DOHH2 (cell line): ENCODE data around the gene TBC1D22A.
A peak's percentile ranks its signal among the peaks of the same experiment; 100 is the strongest.

Source experiments
- H3F3A ChIP-seq: fragments of 200-600 bp; sonication (generic), shearing (Covaris generic); 2 replicates; pipeline ENCODE4 v1.6.0; 2016; ENCODE audit warnings: antibody characterized with exemption, mild to moderate bottlenecking; ENCODE audit not compliant: control insufficient read depth, insufficient read depth
- H3K27ac ChIP-seq: fragments of 200-600 bp; sonication (generic); 2 replicates; pipeline ENCODE4 v1.5.1; 2014; ENCODE audit warnings: low read depth, mild to moderate bottlenecking, low read length, moderate library complexity
- H3K27me3 ChIP-seq: fragments of 200-600 bp; sonication (generic); 2 replicates; pipeline ENCODE4 v1.6.1; 2014; ENCODE audit warnings: mild to moderate bottlenecking, low read length, mixed read lengths; ENCODE audit not compliant: control insufficient read depth
- H3K36me3 ChIP-seq: fragments of 200-600 bp; sonication (generic); 2 replicates; pipeline ENCODE4 v1.6.1; 2014; ENCODE audit warnings: mild to moderate bottlenecking, low read length, moderate library complexity, mixed read lengths; ENCODE audit not compliant: control insufficient read depth
- H3K4me1 ChIP-seq: fragments of 200-600 bp; sonication (generic); 2 replicates; pipeline ENCODE4 v1.6.1; 2014; ENCODE audit warnings: mild to moderate bottlenecking, low read length, mixed read lengths; ENCODE audit not compliant: control insufficient read depth
- H3K4me2 ChIP-seq: fragments of 200-600 bp; sonication (generic); 2 replicates; pipeline ENCODE4 v1.6.0; 2014; ENCODE audit warnings: mild to moderate bottlenecking, low read length, moderate library complexity
- H3K4me3 ChIP-seq: fragments of 200-600 bp; sonication (generic); 2 replicates; pipeline ENCODE4 v1.5.1; 2014; ENCODE audit warnings: mild to moderate bottlenecking, low read length, mixed read lengths
- H3K79me2 ChIP-seq: fragments of 200-600 bp; sonication (generic); 2 replicates; pipeline ENCODE4 v1.6.1; 2014; ENCODE audit warnings: mild to moderate bottlenecking, low read length, mixed read lengths; ENCODE audit not compliant: control insufficient read depth
- H3K9me2 ChIP-seq: fragments of 200-600 bp; sonication (generic); replicated peaks from 2 replicates; pipeline ENCODE4 v1.6.1; 2014; ENCODE audit warnings: mild to moderate bottlenecking, low read length, mixed read lengths; ENCODE audit not compliant: control insufficient read depth
- H3K9me3 ChIP-seq: fragments of 200-600 bp; sonication (generic); 2 replicates; pipeline ENCODE4 v1.6.1; 2014; ENCODE audit warnings: antibody characterized with exemption, low read length, mixed read lengths; ENCODE audit not compliant: control insufficient read depth, insufficient read depth
- H4K20me1 ChIP-seq: fragments of 200-600 bp; sonication (generic); 2 replicates; pipeline ENCODE4 v1.6.0; 2014; ENCODE audit warnings: low read depth, mild to moderate bottlenecking, antibody characterized with exemption, low read length, moderate library complexity; ENCODE audit not compliant: control insufficient read depth, insufficient read depth
- EZH2phosphoT487 ChIP-seq: fragments of 200-600 bp; sonication (generic); IDR thresholded peaks from 2 replicates; pipeline ENCODE4 v1.6.1; 2017; ENCODE audit warnings: borderline replicate concordance, mild to moderate bottlenecking, antibody characterized with exemption, low read length, moderate library complexity, mixed read lengths
- TF ChIP-seq, protein P1 (sequence below): fragments of 200-600 bp; sonication (generic); IDR thresholded peaks from one replicate; pipeline ENCODE4 v1.5.1; 2014; ENCODE audit warnings: antibody characterized with exemption, mild to moderate bottlenecking, low read depth, low read length; ENCODE audit not compliant: poor library complexity, severe bottlenecking

Gene TBC1D22A

DNA sequence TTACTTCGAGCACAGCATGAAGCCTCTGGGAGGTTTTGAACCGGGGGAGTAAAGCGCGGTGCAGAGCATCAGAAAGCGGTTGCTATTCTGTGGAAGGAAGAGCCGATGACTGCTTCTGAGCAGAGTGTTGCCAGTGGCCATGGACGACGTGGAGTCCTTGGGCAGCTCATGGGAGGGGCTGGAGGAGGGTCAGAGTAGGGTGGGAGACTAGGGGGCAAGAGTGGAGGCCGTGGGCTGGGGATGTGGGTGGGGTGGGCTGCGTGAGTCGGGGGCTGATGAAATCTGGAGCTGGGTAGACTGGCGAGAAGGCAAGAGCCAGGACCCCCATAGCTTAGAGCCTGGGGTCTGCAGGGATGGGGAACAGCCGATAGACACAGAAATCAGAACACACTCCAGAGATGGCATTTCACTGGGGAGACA is 40.2 kb downstream of the TBC1D22A start:
- peaks cover 86% of the 10 kb centered on the region for H3K36me3 ChIP-seq
- H3K27ac ChIP-seq: no peak overlapping the region
- H3K27me3 ChIP-seq: no peaks in the 10 kb centered on the region
- H3K9me2 ChIP-seq: no peaks in the 10 kb centered on the region
- H4K20me1 ChIP-seq: peaks cover 22% of the 10 kb centered on the region
- peaks cover 95% of the 10 kb centered on the region for H3K79me2 ChIP-seq
- H3K4me3 ChIP-seq: no peak overlapping the region
- H3F3A ChIP-seq: no peaks in the 10 kb centered on the region; the same call in none of the 2 replicates
- H3K4me1 ChIP-seq: peaks cover 26% of the 10 kb centered on the region
- no peaks in the 10 kb centered on the region for H3K9me3 ChIP-seq
- H3K4me2 ChIP-seq: peak overlapping the region; percentile 38; the same call in 1 of the 2 replicates
- TF ChIP-seq, protein P1, sequence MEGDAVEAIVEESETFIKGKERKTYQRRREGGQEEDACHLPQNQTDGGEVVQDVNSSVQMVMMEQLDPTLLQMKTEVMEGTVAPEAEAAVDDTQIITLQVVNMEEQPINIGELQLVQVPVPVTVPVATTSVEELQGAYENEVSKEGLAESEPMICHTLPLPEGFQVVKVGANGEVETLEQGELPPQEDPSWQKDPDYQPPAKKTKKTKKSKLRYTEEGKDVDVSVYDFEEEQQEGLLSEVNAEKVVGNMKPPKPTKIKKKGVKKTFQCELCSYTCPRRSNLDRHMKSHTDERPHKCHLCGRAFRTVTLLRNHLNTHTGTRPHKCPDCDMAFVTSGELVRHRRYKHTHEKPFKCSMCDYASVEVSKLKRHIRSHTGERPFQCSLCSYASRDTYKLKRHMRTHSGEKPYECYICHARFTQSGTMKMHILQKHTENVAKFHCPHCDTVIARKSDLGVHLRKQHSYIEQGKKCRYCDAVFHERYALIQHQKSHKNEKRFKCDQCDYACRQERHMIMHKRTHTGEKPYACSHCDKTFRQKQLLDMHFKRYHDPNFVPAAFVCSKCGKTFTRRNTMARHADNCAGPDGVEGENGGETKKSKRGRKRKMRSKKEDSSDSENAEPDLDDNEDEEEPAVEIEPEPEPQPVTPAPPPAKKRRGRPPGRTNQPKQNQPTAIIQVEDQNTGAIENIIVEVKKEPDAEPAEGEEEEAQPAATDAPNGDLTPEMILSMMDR: no peak
- no peak for TF ChIP-seq EZH2phosphoT487

- TF ChIP-seq, protein P1: peak; percentile 99
- no peak for TF ChIP-seq EZH2phosphoT487
- Histone ChIP-seq H4K20me1 (peaks cover 22% of the 10 kb centered on the region), H3K9me3 (no peaks in the 10 kb centered on the region), H3K27ac (no peak overlapping the region), H3K36me3 (peaks cover 80% of the 10 kb centered on the region), H3K4me2 (peak overlapping the region; percentile 38), H3K9me2 (no peaks in the 10 kb centered on the region), H3K79me2 (peaks cover 91% of the 10 kb centered on the region), H3K4me1 (peaks cover 20% of the 10 kb centered on the region), H3K27me3 (no peaks in the 10 kb centered on the region), H3F3A (no peaks in the 10 kb centered on the region; the same call in 1 of the 2 replicates), H3K4me3 (no peak overlapping the region)
Measured at GRCh38 chr22:46803031-46803880, 40.8 kb downstream of the TBC1D22A start.

- Histone ChIP-seq H3K4me2 (no peak overlapping the region), H3K27ac (no peak overlapping the region), H3K36me3 (peaks cover 76% of the 10 kb centered on the region), H3K9me2 (no peaks in the 10 kb centered on the region), H3K27me3 (no peaks in the 10 kb centered on the region), H4K20me1 (peaks cover 22% of the 10 kb centered on the region), H3K4me3 (no peak overlapping the region), H3K79me2 (peaks cover 91% of the 10 kb centered on the region), H3K4me1 (peaks cover 13% of the 10 kb centered on the region), H3K9me3 (no peaks in the 10 kb centered on the region), H3F3A (no peaks in the 10 kb centered on the region; the same call in 1 of the 2 replicates)
- TF ChIP-seq EZH2phosphoT487: no peak
- TF ChIP-seq, protein P1: no peak
Measured at GRCh38 chr22:46803936-46804335, 41.5 kb downstream of the TBC1D22A start.
